CD4-positive, CD25-positive, alpha-beta regulatory T cell (primary cell): ENCODE measurements around the gene MGAT5. TPM values are rescaled to one million over a fixed set of nuclear protein-coding genes. Genes with fewer than 3 reads are reported as not detected.

Source experiments
- ATAC-seq, 2 donors: fragments of 150-1000 bp; cut with Tn5 transposase; one replicate each; pipeline ENCODE4 v1.10.0; 2021; ENCODE audit warnings: low read depth in 2 of 2, moderate number of reproducible peaks in 2 of 2, moderate library complexity in 1 of 2
- DNase-seq, 3 donors: peaks; one replicate each; pipeline versions ENCODE4 v3.0.0 to v3.0.0-alpha.2; 2012 to 2022; ENCODE audit warnings: mixed read lengths in 1 of 3
- H3K27ac ChIP-seq: one replicate; pipeline ENCODE4 v1.7.0; 2013; ENCODE audit warnings: mild to moderate bottlenecking, low read length; ENCODE audit not compliant: insufficient read depth, poor library complexity, severe bottlenecking
- H3K27me3 ChIP-seq: one replicate; pipeline ENCODE4 v1.7.0; 2013; ENCODE audit warnings: low read length; ENCODE audit not compliant: control insufficient read depth, insufficient read depth
- H3K36me3 ChIP-seq: one replicate; pipeline ENCODE4 v1.7.0; 2013; ENCODE audit warnings: mild to moderate bottlenecking, low read length, moderate library complexity; ENCODE audit not compliant: control insufficient read depth, insufficient read depth
- H3K4me1 ChIP-seq: 2 replicates; pipeline ENCODE4 v1.7.0; 2013; ENCODE audit warnings: mild to moderate bottlenecking, low read length; ENCODE audit not compliant: insufficient read depth, control insufficient read depth, poor library complexity, severe bottlenecking
- H3K4me3 ChIP-seq: one replicate; pipeline ENCODE4 v1.7.0; 2013; ENCODE audit warnings: low read depth, mild to moderate bottlenecking, low read length, moderate library complexity
- H3K9me3 ChIP-seq, 2 experiments: 1 replicate in 1 of 2; 2 replicates in 1 of 2; pipeline ENCODE4 v1.7.0; 2013; ENCODE audit warnings: low read length in 2 of 2, mild to moderate bottlenecking in 1 of 2, moderate library complexity in 1 of 2; ENCODE audit not compliant: control insufficient read depth in 2 of 2
- H3K27ac Mint-ChIP-seq, 3 donors: one replicate each; pipeline ENCODE4 v1.8.0; 2020 to 2022; ENCODE audit warnings: mild to moderate bottlenecking in 3 of 3, mixed read lengths in 3 of 3, moderate library complexity in 2 of 3
- H3K27me3 Mint-ChIP-seq: one replicate; pipeline ENCODE4 v1.8.0; 2022; ENCODE audit warnings: mild to moderate bottlenecking, mixed read lengths
- H3K36me3 Mint-ChIP-seq: one replicate; pipeline ENCODE4 v1.8.0; 2020; ENCODE audit warnings: mixed read lengths
- H3K4me1 Mint-ChIP-seq, 4 donors: one replicate each; pipeline ENCODE4 v1.8.0; 2020 to 2022; ENCODE audit warnings: mixed read lengths in 4 of 4, mild to moderate bottlenecking in 1 of 4
- H3K4me3 Mint-ChIP-seq, 4 donors: one replicate each; pipeline ENCODE4 v1.8.0; 2020 to 2022; ENCODE audit warnings: mild to moderate bottlenecking in 4 of 4, mixed read lengths in 4 of 4, moderate library complexity in 3 of 4
- H3K9me3 Mint-ChIP-seq, 7 donors: one replicate each; pipeline ENCODE4 v1.8.0; 2020 to 2022; ENCODE audit warnings: mixed read lengths in 7 of 7, mild to moderate bottlenecking in 3 of 7, moderate library complexity in 2 of 7
- polyA plus RNA-seq, 4 donors: library from polyadenylated mRNA; unstranded; fragments of 300-500 nt; fragmentation: Illumina TruSeq; gene quantifications; one replicate each; pipeline ENCODE4 v1.2.3, GENCODE V29; 2021
- total RNA-seq: library from RNA; stranded (reverse); gene quantifications from one replicate; pipeline ENCODE4 v1.2.3, GENCODE V29; 2022

MGAT5 gene
- total and polyA plus RNA-seq, 5 donors from 2014 or later, result 3.6 to 68.8 (median 6.9) TPM

DNA sequence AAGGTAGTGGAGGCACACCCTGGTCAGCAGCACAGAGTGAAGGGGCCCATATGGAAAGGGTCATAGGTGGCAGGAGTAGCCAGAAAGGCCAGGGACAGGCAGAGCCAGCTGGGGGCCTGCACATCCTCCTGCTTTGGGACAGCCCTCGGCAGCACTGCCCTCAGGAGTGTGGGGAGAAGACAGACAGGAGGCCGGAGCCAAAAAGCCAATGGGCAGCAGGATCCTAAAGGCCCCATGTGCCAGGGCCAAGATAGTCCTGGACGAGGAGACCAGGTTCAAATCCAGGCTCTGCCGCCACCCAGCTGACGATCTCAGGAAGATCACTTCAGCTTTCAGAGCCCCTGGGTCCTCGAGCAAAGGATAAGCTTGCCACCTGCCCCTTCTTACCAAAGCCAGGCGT lies 244.8 kb downstream of the MGAT5 start:
- H3K27ac ChIP-seq, result no peak overlapping the region
- H3K4me3 ChIP-seq, result no peak overlapping the region
- no peaks in the 10 kb centered on the region for H3K4me1 Mint-ChIP-seq
- H3K27me3 ChIP-seq, result peaks cover 2% of the 10 kb centered on the region
- no peaks in the 10 kb centered on the region for H3K36me3 Mint-ChIP-seq
- H3K27ac Mint-ChIP-seq, result no peak overlapping the region
- no peaks in the 10 kb centered on the region for H3K36me3 ChIP-seq
- H3K9me3 Mint-ChIP-seq, result peaks cover 0 to 4% (median 0%) of the 10 kb centered on the region in 7 donors
- no peaks in the 10 kb centered on the region for H3K4me1 ChIP-seq
- no peaks in the 10 kb centered on the region for H3K9me3 ChIP-seq
- no peak for ATAC-seq
- peaks cover 15% of the 10 kb centered on the region for H3K27me3 Mint-ChIP-seq
- no peak for DNase-seq
- H3K4me3 Mint-ChIP-seq, result no peak overlapping the region

- H3K27me3 Mint-ChIP-seq, result peaks cover 15% of the 10 kb centered on the region
- no peaks in the 10 kb centered on the region for H3K9me3 ChIP-seq
- H3K27me3 ChIP-seq, result peaks cover under 1% of the 10 kb centered on the region
- peaks cover 0 to 4% (median 0%) of the 10 kb centered on the region in 7 donors for H3K9me3 Mint-ChIP-seq
- no peak overlapping the region for H3K27ac Mint-ChIP-seq
- DNase-seq, result no peak
- no peaks in the 10 kb centered on the region for H3K36me3 ChIP-seq
- no peaks in the 10 kb centered on the region for H3K36me3 Mint-ChIP-seq
- no peaks in the 10 kb centered on the region for H3K4me1 ChIP-seq
- H3K4me3 Mint-ChIP-seq, result no peak overlapping the region
- H3K4me3 ChIP-seq, result no peak overlapping the region
- no peak overlapping the region for H3K27ac ChIP-seq
- H3K4me1 Mint-ChIP-seq, result no peaks in the 10 kb centered on the region
- no peak for ATAC-seq
Measured at GRCh38 chr2:134499307-134499926, 245.5 kb downstream of the MGAT5 start.

DNA sequence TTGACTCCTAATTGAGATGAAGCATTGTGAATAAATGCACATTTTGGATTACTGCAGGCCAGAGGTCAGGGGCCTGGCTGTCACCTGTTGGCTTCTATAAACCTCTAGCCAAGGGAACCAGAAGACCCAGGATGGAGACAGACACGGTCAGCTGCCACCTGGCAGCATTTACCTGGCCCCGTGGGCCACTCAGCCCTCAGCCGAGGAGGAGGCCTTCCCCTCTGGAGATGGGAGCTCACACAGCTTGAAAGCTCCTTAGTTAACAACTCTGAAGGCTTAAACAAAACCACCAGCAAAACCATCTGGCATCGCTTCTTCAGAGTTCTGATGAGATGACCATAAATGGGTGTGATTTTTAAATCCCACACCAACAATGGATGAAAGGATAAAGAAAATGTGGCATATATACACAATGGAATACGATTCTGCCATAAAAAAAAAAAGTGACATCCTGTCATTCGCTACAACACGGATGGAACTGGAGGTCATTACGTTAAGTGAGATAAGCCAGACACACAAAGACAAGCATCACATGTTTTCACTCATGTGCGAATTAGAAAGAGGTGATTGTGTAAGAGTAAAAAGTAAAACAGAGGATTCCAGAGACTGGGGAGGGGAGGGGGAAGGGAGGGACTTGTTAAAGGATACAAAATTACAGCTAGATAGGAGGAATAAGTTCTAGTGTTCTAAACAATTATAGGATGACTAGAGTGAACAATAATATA lies 246.5 kb downstream of the MGAT5 start:
- no peaks in the 10 kb centered on the region for H3K4me1 Mint-ChIP-seq
- no peak overlapping the region for H3K4me3 Mint-ChIP-seq
- DNase-seq (no peak), ATAC-seq (no peak)
- H3K27me3 Mint-ChIP-seq, result peaks cover 10% of the 10 kb centered on the region
- H3K36me3 Mint-ChIP-seq, result no peaks in the 10 kb centered on the region
- Histone ChIP-seq H3K36me3 (no peaks in the 10 kb centered on the region), H3K27ac (no peak overlapping the region), H3K9me3 (no peaks in the 10 kb centered on the region), H3K4me1 (no peaks in the 10 kb centered on the region), H3K27me3 (no peaks in the 10 kb centered on the region), H3K4me3 (no peak overlapping the region)
- no peak overlapping the region for H3K27ac Mint-ChIP-seq
- H3K9me3 Mint-ChIP-seq, result peaks cover 0 to 4% (median 0%) of the 10 kb centered on the region in 7 donors

DNA sequence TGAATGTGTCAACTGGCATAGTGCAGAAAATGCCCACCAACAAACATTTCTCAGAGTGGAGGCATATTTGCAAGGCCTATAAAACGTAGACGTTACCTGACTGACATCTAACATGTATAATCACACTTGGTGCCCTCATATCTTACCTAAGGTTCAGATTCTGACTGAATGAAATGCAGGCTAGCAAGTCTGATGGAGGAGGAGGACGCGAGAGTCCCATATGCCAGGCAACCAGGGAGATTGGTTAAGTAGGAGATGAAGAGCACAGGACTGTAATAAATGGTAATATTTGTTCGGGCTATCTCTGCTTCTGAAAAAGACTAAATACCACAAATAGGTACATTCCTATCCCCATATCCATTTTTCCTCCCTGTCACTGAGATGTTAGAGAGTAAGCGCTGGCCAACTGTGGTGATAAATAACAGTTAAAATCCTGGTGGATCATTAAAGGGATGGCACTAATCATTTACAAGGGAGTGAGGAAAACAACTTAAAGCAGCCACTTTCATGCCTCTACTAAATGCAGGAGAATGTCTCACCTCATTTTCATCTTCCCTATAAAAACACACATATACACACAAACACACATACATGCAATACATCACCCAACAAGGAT lies 247.7 kb downstream of the MGAT5 start:
- H3K9me3 ChIP-seq, result no peaks in the 10 kb centered on the region
- Mint-ChIP-seq H3K27me3 (peaks cover 14% of the 10 kb centered on the region), H3K27ac (no peak overlapping the region), H3K9me3 (peaks cover 0 to 4% (median 0%) of the 10 kb centered on the region in 7 donors), H3K4me1 (no peaks in the 10 kb centered on the region), H3K36me3 (no peaks in the 10 kb centered on the region), H3K4me3 (no peak overlapping the region)
- H3K4me1 ChIP-seq, result no peaks in the 10 kb centered on the region
- ATAC-seq (no peak), DNase-seq (no peak)
- H3K27ac ChIP-seq, result no peak overlapping the region
- H3K27me3 ChIP-seq, result no peaks in the 10 kb centered on the region
- H3K36me3 ChIP-seq, result no peaks in the 10 kb centered on the region
- no peak overlapping the region for H3K4me3 ChIP-seq

DNA sequence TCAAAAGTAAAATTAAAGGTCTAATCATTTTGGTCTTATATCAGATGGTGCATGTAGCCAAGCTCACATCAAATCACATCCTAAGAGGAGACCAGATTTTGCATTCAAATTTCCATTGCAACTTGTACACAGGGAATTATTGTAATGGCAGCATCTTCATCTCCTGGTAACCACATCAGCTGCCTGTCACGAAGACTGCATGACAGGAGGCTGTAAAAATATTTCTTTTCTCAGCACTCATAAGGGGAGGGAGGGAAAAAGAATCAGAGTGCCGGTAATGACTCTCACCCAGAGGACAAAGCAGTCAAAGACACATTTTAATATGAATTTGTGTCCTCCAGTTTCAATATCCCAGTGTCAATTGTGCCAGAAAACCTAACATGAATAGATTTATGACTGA lies 248.2 kb downstream of the MGAT5 start:
- H3K27ac ChIP-seq, result no peak overlapping the region
- DNase-seq (no peak), ATAC-seq (no peak)
- Mint-ChIP-seq H3K9me3 (peaks cover 0 to 2% (median 0%) of the 10 kb centered on the region in 7 donors), H3K4me3 (no peak overlapping the region), H3K27me3 (peaks cover 9% of the 10 kb centered on the region), H3K36me3 (no peaks in the 10 kb centered on the region), H3K4me1 (no peaks in the 10 kb centered on the region), H3K27ac (no peak overlapping the region)
- no peaks in the 10 kb centered on the region for H3K4me1 ChIP-seq
- no peaks in the 10 kb centered on the region for H3K27me3 ChIP-seq
- no peaks in the 10 kb centered on the region for H3K36me3 ChIP-seq
- H3K9me3 ChIP-seq, result no peaks in the 10 kb centered on the region
- no peak overlapping the region for H3K4me3 ChIP-seq
